ENCODE measurements around the gene MYBPC3. TPM values are rescaled to one million over a fixed set of nuclear protein-coding genes. Genes with fewer than 3 reads are reported as not detected.

Gene MYBPC3
- not detected for total RNA-seq

- Mint-ChIP-seq H3K4me3 (no peak within 1 kb of the TSS), H3K36me3 (ENCODE audit: low read depth) (no peaks in the 10 kb centered on the region), H3K4me1 (no peaks in the 10 kb centered on the region), H3K27me3 (peaks cover 1% of the 10 kb centered on the region), H3K27ac (no peak within 1 kb of the TSS), H3K9me3 (no peaks in the 10 kb centered on the region)
- ChIA-PET POLR2A (no interaction called here), CTCF (no interaction called here)
- no peak for DNase-seq
Measured at GRCh38 chr11:47352556-47352955, at the start of gene MYBPC3. TSS of gene MYBPC3 (minus strand) at chr11:47352702. CDS start at chr11:47352647, 55 bp downstream.

- ChIA-PET POLR2A (interaction anchor here (0.8 to 2.1 kb wide), 4 partner anchors 9 to 186 kb away, joined by 3 to 6 read pairs (median 4); partner anchors contain the start of genes DDB2 and MADD), CTCF (interaction anchor here (1.1 to 9.5 kb wide), 2 partner anchors 12 to 27 kb away, joined by 4 to 63 read pairs; no protein-coding TSS in a partner anchor)
- Mint-ChIP-seq H3K27ac (no peak overlapping the region), H3K36me3 (ENCODE audit: low read depth) (no peaks in the 10 kb centered on the region), H3K27me3 (no peaks in the 10 kb centered on the region), H3K9me3 (no peaks in the 10 kb centered on the region), H3K4me1 (peaks cover 16% of the 10 kb centered on the region), H3K4me3 (peak overlapping the region; percentile 51)
- no peak for DNase-seq
Measured at GRCh38 chr11:47400768-47401279, 48.3 kb upstream of the MYBPC3 start.

- Mint-ChIP-seq H3K36me3 (ENCODE audit: low read depth) (no peaks in the 10 kb centered on the region), H3K27me3 (no peaks in the 10 kb centered on the region), H3K4me1 (peaks cover 22% of the 10 kb centered on the region), H3K9me3 (no peaks in the 10 kb centered on the region), H3K27ac (no peak overlapping the region), H3K4me3 (peak overlapping the region; percentile 63)
- DNase-seq: peak; percentile 44
- ChIA-PET POLR2A (interaction anchor here (0.8 to 2.1 kb wide), 7 partner anchors 8 to 185 kb away, joined by 3 to 6 read pairs (median 4); partner anchors contain the start of genes DDB2, MADD and SLC39A13), CTCF (interaction anchor here (1.1 to 9.5 kb wide), 4 partner anchors 9 to 185 kb away, joined by 3 to 63 read pairs (median 5); partner anchors contain the start of genes DDB2 and SLC39A13)
Measured at GRCh38 chr11:47399860-47400767, 47.6 kb upstream of the MYBPC3 start.

DNA sequence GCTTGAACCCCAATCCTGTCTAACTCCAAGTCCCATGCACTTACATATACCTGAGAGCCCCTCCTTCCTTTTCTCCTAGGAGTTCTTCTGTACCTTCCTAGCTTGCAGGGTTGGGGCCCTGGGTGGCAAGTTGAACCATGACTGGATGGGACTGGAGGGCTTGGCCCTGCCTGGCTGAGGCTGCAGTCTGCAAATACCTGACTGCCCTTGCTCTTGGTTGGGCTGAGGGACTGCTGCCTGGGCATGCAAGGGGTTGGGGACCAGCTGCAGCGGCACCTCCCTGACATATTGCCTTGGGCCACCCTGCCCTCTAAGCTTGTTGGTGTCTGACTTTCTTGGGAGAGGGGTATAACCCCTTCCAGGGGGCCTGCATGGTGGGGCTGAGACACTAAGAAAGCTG, 46.0 kb upstream of the MYBPC3 start:
- ChIA-PET POLR2A (interaction anchor here (1.0 to 1.7 kb wide), 2 partner anchors 9 to 12 kb away, joined by 3 read pairs; no protein-coding TSS in a partner anchor), CTCF (interaction anchor here (0.5 to 9.5 kb wide), 6 partner anchors 11 to 36 kb away, joined by 3 to 63 read pairs (median 3); partner anchors contain the start of gene SLC39A13)
- no peaks in the 10 kb centered on the region for H3K36me3 Mint-ChIP-seq (ENCODE audit: low read depth)
- DNase-seq: no peak
- peaks cover 38% of the 10 kb centered on the region for H3K4me1 Mint-ChIP-seq
- H3K27me3 Mint-ChIP-seq: no peaks in the 10 kb centered on the region
- no peak overlapping the region for H3K27ac Mint-ChIP-seq
- no peaks in the 10 kb centered on the region for H3K9me3 Mint-ChIP-seq
- no peak overlapping the region for H3K4me3 Mint-ChIP-seq

DNA sequence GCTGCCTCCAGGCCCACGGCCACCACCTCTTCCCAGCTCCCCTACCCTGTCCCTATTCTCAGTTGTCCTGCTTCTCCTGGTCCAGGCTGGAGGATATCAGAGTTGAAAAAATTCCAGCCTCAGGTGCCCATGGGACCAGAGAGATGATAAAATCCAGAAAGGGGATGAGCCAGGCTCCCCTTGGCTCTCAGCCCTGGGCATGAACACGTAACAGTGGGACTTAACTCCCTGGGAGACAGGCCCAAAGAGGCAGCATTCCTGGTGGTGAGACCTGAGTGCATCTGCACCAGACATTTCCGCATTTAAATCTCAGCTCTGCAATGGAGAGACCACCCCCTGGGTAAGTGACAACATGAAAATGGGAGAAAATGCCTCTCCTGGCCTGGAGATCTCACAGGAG, 45.5 kb upstream of the MYBPC3 start:
- Mint-ChIP-seq H3K36me3 (ENCODE audit: low read depth) (no peaks in the 10 kb centered on the region), H3K4me1 (peaks cover 41% of the 10 kb centered on the region), H3K9me3 (no peaks in the 10 kb centered on the region), H3K27me3 (no peaks in the 10 kb centered on the region), H3K4me3 (no peak overlapping the region), H3K27ac (no peak overlapping the region)
- ChIA-PET POLR2A (interaction anchor here (1.7 kb wide), 1 partner anchor 13 kb away, joined by 3 read pairs; no protein-coding TSS in a partner anchor), CTCF (interaction anchor here (1.2 to 9.5 kb wide), 4 partner anchors 12 to 24 kb away, joined by 3 to 63 read pairs (median 4); partner anchors contain the start of gene SLC39A13)
- no peak for DNase-seq

DNA sequence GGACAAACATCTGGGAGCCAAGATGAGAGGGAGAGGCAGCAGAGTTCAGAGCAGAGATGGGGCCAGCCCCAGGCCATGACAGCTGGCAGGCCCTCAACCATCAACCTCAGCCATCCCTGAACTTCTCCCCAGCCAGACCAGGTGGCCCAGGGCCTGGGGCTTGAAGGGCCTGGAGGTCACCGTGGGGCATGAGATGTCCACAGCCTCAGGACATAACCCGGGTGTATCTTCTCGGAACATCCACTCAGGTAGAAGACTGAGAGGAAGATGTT, 43.5 kb upstream of the MYBPC3 start:
- POLR2A ChIA-PET: interaction anchor here (3.3 kb wide), 1 partner anchor 23 kb away, joined by 13 read pairs; no protein-coding TSS in a partner anchor
- peaks cover 43% of the 10 kb centered on the region for H3K4me1 Mint-ChIP-seq
- DNase-seq: no peak
- H3K27ac Mint-ChIP-seq: peak overlapping the region; percentile 87
- CTCF ChIA-PET: no interaction called here
- H3K9me3 Mint-ChIP-seq: no peaks in the 10 kb centered on the region
- no peak overlapping the region for H3K4me3 Mint-ChIP-seq
- H3K27me3 Mint-ChIP-seq: no peaks in the 10 kb centered on the region
- no peaks in the 10 kb centered on the region for H3K36me3 Mint-ChIP-seq (ENCODE audit: low read depth)

DNA sequence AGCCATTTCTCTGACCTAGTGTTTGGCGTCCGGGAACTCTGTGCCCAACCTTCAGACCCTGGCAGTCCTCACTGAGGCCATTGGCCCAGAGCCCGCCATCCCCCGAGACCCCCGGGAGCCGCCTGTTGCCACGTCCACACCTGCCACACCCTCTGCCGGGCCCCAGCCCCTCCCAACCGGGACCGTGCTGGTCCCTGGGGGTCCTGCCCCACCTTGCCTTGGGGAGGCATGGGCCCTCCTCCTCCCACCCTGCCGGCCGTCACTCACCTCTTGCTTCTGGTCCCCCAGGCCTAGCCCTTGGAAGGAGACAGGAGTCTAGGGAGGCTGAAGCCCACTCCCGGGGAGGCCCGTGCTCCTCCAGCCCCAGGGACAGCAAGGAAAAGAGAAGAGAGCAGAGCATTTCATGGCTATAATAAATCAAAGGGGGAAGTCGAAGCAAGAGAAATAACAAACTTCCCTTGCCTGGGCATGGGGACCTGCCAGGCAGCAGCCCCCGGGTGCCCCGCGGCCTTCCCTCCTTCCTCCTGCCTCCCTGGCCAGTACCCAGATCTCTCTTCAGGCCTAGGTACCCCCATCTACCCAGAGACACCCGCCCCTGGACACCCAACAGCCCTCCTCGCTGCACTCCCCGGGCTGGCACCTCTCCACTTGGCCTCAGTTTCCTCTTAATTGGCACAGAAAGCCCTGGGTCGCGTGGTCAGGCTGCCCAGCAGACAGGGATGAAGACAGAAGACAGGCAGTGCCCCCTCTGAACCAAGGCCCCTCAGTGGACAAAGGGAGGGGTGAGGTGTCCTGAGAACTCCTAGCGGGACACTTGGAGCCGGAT, 42.9 kb upstream of the MYBPC3 start:
- peak overlapping the region; percentile 87 for H3K27ac Mint-ChIP-seq
- no peaks in the 10 kb centered on the region for H3K27me3 Mint-ChIP-seq
- H3K9me3 Mint-ChIP-seq: no peaks in the 10 kb centered on the region
- DNase-seq: no peak
- POLR2A ChIA-PET: interaction anchor here (1.6 to 3.9 kb wide), 6 partner anchors 8 to 181 kb away, joined by 5 to 23 read pairs (median 12); partner anchors contain the start of genes DDB2, PSMC3 and SLC39A13
- CTCF ChIA-PET: interaction anchor here (4.4 kb wide), 1 partner anchor 21 kb away, joined by 24 read pairs; no protein-coding TSS in a partner anchor
- H3K4me1 Mint-ChIP-seq: peaks cover 42% of the 10 kb centered on the region
- no peak overlapping the region for H3K4me3 Mint-ChIP-seq
- H3K36me3 Mint-ChIP-seq (ENCODE audit: low read depth): no peaks in the 10 kb centered on the region

GRCh38 chr11:47394322-47395222, 42.1 kb upstream of the MYBPC3 start:
- H3K27me3 Mint-ChIP-seq: no peaks in the 10 kb centered on the region
- peak overlapping the region; percentile 37 for H3K4me3 Mint-ChIP-seq
- no peaks in the 10 kb centered on the region for H3K9me3 Mint-ChIP-seq
- ChIA-PET CTCF (interaction anchor here (0.8 to 4.4 kb wide), 3 partner anchors 13 to 20 kb away, joined by 3 to 24 read pairs (median 11); no protein-coding TSS in a partner anchor), POLR2A (interaction anchor here (1.6 to 3.9 kb wide), 6 partner anchors 9 to 180 kb away, joined by 5 to 23 read pairs (median 12); partner anchors contain the start of genes DDB2, PSMC3 and SLC39A13)
- peaks cover 45% of the 10 kb centered on the region for H3K4me1 Mint-ChIP-seq
- H3K27ac Mint-ChIP-seq: peak overlapping the region; percentile 87
- DNase-seq: peak; percentile 72
- no peaks in the 10 kb centered on the region for H3K36me3 Mint-ChIP-seq (ENCODE audit: low read depth)

GRCh38 chr11:47394050-47394321, 41.5 kb upstream of the MYBPC3 start:
- Mint-ChIP-seq H3K4me1 (peaks cover 49% of the 10 kb centered on the region), H3K9me3 (no peaks in the 10 kb centered on the region), H3K36me3 (ENCODE audit: low read depth) (no peaks in the 10 kb centered on the region), H3K27me3 (no peaks in the 10 kb centered on the region), H3K4me3 (no peak overlapping the region), H3K27ac (peak overlapping the region; percentile 87)
- DNase-seq: no peak
- POLR2A ChIA-PET: interaction anchor here (0.8 to 3.9 kb wide), 8 partner anchors 10 to 377 kb away, joined by 3 to 23 read pairs (median 12); partner anchors contain the start of genes DDB2, PSMC3 and SLC39A13
- CTCF ChIA-PET: interaction anchor here (0.8 to 4.4 kb wide), 3 partner anchors 18 to 22 kb away, joined by 4 to 24 read pairs (median 11); no protein-coding TSS in a partner anchor

DNA sequence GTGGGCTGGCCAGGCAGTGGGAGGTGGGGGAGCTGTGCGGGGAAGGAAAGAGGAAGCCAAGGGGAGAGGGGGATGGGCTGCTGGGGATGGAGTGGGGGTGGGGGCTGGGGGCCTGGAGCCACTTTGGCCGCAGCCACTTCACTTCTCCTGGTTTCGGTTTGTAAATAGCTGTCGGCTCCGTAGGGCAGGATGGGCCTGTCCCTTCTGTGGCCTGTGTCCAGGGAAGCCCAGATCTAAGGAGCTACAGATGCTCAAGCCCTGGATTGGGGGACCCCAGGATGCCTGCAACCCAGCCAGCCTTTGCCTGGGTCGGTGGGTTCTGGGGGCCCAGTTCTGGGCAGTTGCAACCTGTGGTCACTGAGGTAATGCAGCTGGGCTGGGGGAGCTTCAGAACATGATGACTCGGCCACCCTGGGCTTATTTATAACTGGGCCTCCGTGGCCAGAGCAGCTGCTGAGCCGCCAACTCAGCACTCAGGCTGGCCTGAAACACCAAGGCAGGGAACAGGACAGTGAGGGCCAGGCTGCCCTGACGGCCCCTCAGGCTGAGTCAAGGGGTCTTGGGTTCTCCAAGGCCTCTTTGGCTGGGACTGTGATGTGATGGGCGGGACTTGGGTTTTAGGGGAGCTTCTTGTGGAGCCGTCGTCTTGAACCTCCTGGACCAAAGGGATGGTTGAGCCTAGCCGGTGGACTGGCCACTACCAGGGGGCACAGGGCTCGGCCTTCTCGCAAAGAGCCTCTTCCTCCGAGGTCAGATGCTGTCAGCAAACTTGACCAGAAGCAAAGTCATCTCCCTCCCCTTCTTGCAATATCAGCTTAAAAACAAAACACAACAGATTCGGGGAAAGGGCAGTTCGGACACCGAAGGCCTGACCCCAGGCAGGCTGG, 40.9 kb upstream of the MYBPC3 start:
- Mint-ChIP-seq H3K9me3 (no peaks in the 10 kb centered on the region), H3K4me1 (peaks cover 47% of the 10 kb centered on the region), H3K4me3 (no peak overlapping the region), H3K27ac (peak overlapping the region; percentile 87), H3K36me3 (ENCODE audit: low read depth) (no peaks in the 10 kb centered on the region), H3K27me3 (no peaks in the 10 kb centered on the region)
- CTCF ChIA-PET: interaction anchor here (0.6 to 4.4 kb wide), 5 partner anchors 19 to 179 kb away, joined by 3 to 24 read pairs (median 4); partner anchors contain the start of gene PSMC3
- POLR2A ChIA-PET: interaction anchor here (0.8 to 3.9 kb wide), 8 partner anchors 10 to 377 kb away, joined by 3 to 23 read pairs (median 12); partner anchors contain the start of genes DDB2, PSMC3 and SLC39A13
- DNase-seq: no peak
